Inflammatory macrophage treated with lipopolysaccharide for 1 hour (primary cell): ENCODE measurements around the gene STAMBP.

Source experiments
- DNase-seq, 2 donors: peaks; one replicate each; pipeline ENCODE4 v3.0.0-alpha.2; 2020 to 2022

The STAMBP gene

GRCh38 chr2:73908689-73909652, 80.2 kb downstream of the STAMBP start:
- no peak for DNase-seq

DNA sequence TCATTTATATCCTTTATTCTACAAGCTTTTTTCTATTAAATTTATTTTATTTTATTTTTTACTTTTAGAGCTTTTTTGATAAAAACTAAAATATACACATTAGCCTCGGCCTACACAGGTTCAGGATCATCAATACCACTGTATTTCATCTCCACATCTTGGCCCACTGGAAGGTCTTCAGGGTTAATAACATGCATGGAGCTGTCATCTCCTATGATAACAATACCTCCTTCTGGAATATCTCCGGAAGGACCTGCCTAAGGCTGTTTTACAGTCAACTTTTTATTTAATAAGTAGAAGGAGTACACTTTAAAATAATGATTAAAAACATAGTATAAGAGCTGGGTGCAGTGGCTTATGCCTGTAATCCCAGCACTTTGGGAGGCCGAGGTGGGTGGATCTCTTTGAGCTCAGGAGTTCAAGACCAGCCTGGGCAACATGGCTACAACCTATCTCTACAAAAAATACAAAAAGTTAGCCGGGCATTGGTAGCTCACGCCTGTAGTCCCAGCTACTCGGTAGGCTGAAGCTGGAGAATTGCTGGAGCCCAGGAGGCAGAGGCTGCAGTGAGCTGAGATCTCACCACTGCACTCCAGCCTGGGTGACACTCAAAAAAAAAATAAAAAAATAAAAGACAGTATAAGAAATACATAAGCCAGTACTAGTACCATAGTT, 82.2 kb downstream of the STAMBP start:
- no peak for DNase-seq

DNA sequence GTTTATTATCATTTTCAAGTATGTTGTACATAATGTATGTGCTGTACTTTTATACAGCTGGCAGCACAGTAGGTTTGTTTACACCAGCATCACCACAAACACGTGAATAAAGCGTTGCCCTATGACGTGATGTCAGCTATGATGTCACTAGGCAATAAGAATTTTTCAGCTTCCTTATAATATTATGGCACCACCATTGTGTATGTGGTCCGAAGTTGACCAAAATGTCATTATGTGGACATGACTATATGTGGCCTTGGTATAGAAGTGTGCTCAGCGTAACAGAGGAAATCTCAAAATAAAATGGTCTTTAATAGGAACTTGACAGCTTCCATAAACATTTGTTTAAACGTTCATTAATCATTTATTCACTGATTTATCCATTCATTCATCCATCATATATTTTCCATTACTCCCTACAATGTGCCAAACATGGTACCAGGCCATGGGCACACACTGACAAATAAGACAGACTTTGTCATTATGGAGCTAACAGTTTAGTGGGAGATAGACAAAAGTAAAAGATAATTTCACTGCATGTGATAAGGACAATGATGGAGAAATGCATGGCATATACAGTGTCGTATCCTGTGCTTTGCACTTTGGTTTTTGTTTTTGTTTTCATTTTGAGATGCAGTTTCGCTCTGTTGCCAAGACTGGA, 82.9 kb downstream of the STAMBP start:
- DNase-seq: no peak

GRCh38 chr2:73913414-73914054, 84.8 kb downstream of the STAMBP start:
- no peak for DNase-seq

DNA sequence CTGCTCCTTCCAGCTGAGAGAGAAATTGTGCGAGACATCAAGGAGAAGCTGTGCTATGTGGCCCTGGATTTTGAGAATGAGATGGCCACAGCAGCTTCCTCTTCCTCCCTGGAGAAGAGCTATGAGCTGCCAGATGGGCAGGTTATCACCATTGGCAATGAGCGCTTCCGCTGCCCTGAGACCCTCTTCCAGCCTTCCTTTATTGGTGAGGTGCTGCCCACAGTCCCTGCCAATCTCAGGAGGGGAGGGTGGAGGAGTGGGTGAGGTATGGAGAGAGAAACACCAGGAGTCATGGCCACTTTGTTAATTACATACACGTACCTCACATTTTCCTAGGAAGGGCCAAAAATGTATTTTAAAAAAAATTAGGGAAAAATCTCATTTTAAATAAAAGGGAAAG, 85.9 kb downstream of the STAMBP start:
- no peak for DNase-seq

GRCh38 chr2:73915437-73915993, 86.8 kb downstream of the STAMBP start:
- DNase-seq: no peak

- no peak for DNase-seq
These were observed 87.9 kb downstream of the STAMBP start for GRCh38 chr2:73916666-73917065.

DNA sequence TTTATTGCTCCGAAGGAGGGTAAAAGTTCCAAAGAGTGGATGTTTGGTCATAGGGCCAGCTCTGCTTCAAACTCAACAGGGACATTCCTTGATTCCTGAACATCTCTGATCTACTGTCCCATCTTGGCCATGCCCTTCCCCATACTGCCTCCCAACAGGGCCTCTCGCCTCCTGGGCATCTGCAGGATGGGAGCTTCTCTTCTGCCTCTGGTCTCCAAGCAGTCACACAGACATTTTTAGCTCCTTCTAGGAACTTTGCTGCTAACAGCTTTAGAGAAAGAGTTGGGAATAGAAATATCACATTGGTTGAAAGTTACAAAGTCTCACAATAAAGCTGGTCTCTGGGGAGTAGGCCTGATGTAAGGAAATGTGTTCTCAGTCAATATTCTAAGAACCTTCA, 88.5 kb downstream of the STAMBP start:
- DNase-seq: no peak

DNA sequence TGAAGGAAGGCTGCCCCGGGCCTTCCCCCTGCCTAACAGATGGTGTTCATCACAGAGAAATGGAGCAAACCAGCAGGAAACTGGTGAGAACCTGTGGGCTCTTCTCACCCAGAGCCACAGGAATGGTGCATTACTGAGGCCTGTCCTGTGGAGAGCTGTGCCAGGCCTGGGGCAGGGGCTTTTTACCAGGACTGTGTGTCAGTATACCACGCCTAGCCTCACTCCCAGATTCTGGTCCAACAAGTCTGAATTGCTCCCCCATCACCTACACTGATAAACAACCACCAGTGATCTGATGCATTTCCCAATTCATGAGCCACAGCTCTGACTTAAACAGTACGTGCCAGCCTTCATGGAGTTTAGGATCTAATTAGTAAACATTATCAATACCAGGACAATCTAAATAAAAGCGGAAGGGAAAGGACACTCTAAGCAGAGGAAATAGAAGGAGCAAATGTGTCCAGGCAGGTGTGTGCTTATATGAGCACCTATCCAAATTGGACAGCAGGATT, 89.0 kb downstream of the STAMBP start:
- no peak for DNase-seq

DNA sequence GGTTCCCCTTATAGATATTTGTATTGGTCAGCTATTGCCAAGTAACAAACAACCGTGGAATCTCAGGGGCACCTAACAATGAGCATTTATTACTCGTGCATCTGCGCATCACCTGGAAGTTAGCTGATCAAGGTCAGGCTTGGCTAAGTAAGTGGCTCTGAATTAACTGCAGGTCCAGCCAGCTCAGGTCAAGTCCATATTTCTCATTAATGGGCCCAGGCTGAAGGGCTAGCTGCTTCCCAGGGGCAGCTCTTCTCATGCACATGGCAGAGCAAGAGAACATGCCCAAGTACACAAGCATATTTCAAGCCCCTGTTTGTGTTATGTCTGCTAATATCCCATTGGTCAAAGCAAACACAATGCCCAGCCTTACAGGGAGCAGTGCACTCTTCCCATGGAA, 90.1 kb downstream of the STAMBP start:
- no peak for DNase-seq

DNA sequence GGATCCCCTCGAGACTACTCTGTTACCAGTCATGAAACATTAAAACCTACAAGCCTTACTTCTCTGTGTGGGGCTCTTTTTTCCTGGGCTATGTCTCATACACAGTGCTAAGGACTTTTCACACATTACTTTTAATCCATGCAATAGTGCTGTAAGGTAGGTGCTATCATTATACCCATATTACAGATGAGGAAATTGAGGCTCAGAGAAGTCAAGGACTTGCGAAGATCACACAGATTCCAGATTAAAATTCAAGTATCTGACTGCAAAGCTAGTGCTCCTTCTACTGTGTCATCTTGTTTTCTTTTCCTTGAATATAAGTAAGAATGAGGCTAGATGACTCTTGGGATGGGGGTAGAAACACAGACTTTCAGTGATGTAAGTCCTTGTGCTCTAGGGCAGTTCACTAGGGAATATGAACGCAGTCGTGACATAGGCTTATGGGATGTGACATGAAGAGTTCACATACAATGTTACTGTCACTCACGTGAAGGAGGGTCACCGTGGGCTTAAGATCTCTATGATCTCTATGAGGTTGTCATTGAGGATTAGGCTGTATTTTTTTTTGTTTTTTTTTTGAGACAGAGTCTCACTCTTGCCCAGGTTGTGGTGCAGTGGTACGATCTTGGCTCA, 91.0 kb downstream of the STAMBP start:
- no peak for DNase-seq

DNA sequence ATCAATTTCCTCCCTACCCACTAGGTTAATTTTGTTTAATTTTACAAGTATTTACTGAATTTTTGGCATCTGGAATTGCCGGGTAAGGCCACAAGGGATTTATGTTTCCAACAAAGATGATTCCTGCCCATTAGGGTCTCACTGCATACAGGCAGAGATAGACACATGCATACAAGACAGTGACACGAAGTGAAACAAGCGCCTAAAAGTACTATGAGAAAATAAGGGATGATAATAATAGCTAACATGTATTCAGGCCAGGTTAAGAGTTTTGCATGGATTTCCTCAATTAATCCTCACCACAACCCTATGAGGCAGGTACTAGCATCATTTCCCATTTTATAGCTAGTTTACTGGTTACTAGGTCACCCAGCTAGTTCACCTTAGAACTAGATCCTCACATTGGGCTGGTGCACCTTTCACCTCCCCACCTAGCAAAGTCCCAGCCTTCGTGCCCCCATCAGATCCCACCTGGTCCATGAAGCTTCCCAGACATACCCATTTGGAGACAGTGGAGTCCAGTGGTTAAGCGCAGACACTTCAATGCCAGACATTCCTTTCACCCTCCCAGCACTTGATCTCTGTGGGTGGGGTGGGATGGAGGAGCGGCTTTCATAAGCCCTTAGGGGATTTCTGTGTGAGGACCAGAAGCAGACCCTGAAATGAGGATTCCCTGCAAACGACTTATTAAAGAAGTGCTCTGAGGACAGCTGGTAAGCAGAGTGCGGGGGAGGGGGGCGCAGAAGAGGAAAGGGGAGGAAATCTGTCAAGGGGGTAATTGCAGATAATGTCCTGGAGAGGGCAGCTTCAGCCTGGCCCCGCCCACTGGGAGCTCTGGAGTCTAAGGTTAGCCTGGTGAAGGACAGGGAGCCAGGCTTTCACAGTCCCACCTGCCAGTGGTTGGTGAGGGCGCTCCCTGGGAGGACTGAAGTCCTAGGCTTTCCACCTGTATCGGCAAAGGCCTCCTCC, 92.1 kb downstream of the STAMBP start:
- DNase-seq: peak in 1 of 2 donors; percentile 25

DNA sequence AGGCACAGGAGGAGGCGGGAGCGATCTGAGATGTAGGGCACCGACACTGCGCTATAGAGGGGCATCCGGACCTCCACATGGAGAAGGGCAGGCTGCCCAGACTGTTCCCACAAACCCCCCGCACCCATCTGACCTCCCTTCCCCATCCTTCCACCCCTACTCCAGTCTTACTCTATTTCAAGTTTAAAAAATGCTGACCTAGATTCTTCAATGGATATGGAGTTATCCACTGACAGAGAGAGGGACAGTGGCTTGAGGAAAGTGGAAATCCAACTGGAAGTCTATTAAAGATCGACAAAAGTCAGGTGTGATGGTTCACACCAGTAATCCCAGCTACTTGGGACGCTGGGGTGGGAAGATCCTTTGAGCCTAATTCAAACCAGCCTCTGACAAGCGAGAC, 92.8 kb downstream of the STAMBP start:
- no peak for DNase-seq

DNA sequence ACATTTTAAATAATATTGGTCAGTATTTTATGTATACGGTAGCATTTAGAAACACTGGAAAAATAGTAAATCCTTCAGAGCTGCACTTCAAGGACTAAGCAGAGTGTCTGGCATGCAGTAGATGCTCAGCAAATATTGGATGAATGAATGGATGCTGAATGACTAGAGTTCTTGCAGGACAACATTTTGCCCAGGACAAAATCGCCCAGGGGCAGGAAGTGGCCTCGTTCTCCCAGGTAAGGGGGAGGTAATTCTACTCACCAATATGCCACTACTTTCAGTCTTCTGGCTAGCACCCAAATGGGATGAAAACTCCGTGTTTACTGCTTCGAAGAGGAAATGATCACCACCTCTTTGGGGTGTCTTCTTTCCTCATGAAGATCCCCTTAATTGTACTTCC, 93.9 kb downstream of the STAMBP start:
- no peak for DNase-seq
